A549 (cell line): ENCODE results near the gene RASL10B. TPM values are rescaled to one million over a fixed set of nuclear protein-coding genes. Genes with fewer than 3 reads are reported as not detected.
A peak's percentile ranks its signal among the peaks of the same experiment; 100 is the strongest.

ENCODE experiments used
- ATAC-seq, 2 experiments: fragments of 200-7000 bp in 1 of 2; fragments of >200 bp in 1 of 2; cut with Nextera tagmentation in 1 of 2; cut with Tn5 transposase in 1 of 2; 3 replicates each; pipeline versions ENCODE4 v1.8.0 to v1.9.1; 2018 to 2020; ENCODE audit warnings: mild to moderate bottlenecking in 1 of 2, moderate library complexity in 1 of 2
- CTCF ChIA-PET: fragments of 300-600 bp; sonication (Branson Sonifier 250); formaldehyde crosslinking; extraction: SDS; loops from one replicate; lab custom pipeline; 2021; ENCODE audit warnings: antibody characterized with exemption, inconsistent platforms; lab: Yijun Ruan, JAX
- POLR2A ChIA-PET: fragments of 350-600 bp; formaldehyde crosslinking; extraction: SDS; loops from one replicate; lab custom pipeline; 2021; ENCODE audit warnings: antibody characterized with exemption, inconsistent platforms; lab: Yijun Ruan, JAX
- DNase-seq, 2 experiments: peaks; one replicate each; pipeline versions ENCODE4 v3.0.0 to v3.0.0-alpha.2; 2011 to 2016; ENCODE audit warnings: low read depth in 1 of 2, low spot score in 1 of 2
- FAIRE-seq: peaks from 2 replicates; lab custom pipeline; 2011; peaks lifted over from hg19 to GRCh38; lab: Jason Lieb, UNC
- H3K27ac ChIP-seq, 2 experiments: fragments of >200 bp; sonication (Bioruptor Twin); formaldehyde crosslinking; 3 replicates each; pipeline ENCODE4 v1.5.1; 2016 to 2017
- H3K4me1 ChIP-seq: fragments of >200 bp; sonication (Bioruptor Twin); formaldehyde crosslinking; 3 replicates; pipeline ENCODE4 v1.6.1; 2016
- H3K4me2 ChIP-seq: fragments of >200 bp; sonication (Bioruptor Twin); formaldehyde crosslinking; 3 replicates; pipeline ENCODE4 v1.6.1; 2016
- H3K4me3 ChIP-seq: fragments of >200 bp; sonication (Bioruptor Twin); formaldehyde crosslinking; 3 replicates; pipeline ENCODE4 v1.5.1; 2016
- H3K9me3 ChIP-seq: fragments of >200 bp; sonication (Bioruptor Twin); formaldehyde crosslinking; 3 replicates; pipeline ENCODE4 v1.6.1; 2016
- BCL3 ChIP-seq: fragments of >200 bp; sonication (Bioruptor Twin); formaldehyde crosslinking; IDR thresholded peaks from 3 replicates; pipeline ENCODE4 v1.6.1; 2016
- CBX2 ChIP-seq: fragments of 200-600 bp; sonication (generic); IDR thresholded peaks from 2 replicates; pipeline ENCODE4 v1.6.1; 2016; ENCODE audit warnings: low read depth, mild to moderate bottlenecking, borderline replicate concordance
- CEBPB ChIP-seq, 2 experiments: fragments of >200 bp in 1 of 2; sonication (Bioruptor Twin) in 1 of 2; formaldehyde crosslinking in 1 of 2; IDR thresholded peaks; 2 replicates each; pipeline ENCODE4 v1.6.1; 2012 to 2016
- CHD2 ChIP-seq: fragments of 150-350 bp; IDR thresholded peaks from 2 replicates; pipeline ENCODE4 v1.6.1; 2014; ENCODE audit warnings: low read length; ENCODE audit not compliant: partially characterized antibody
- EHF ChIP-seq: fragments of 250-450 bp; sonication (Bioruptor Pico); IDR thresholded peaks from 2 replicates; pipeline ENCODE4 v1.5.0; 2020; ENCODE audit warnings: mild to moderate bottlenecking
- ELK1 ChIP-seq: fragments of 150-350 bp; IDR thresholded peaks from 2 replicates; pipeline ENCODE4 v1.6.1; 2014; ENCODE audit warnings: low read depth, mild to moderate bottlenecking, low read length
- FOSB ChIP-seq: fragments of 250-450 bp; sonication (Bioruptor Pico); IDR thresholded peaks from 2 replicates; pipeline ENCODE4 v1.5.0; 2020; ENCODE audit warnings: mild to moderate bottlenecking, moderate library complexity
- FOSL2 ChIP-seq, 2 experiments: fragments of 450-650 bp in 1 of 2; fragments of >200 bp in 1 of 2; sonication (Bioruptor Twin) in 1 of 2; formaldehyde crosslinking; IDR thresholded peaks; 2 replicates each; pipeline versions ENCODE4 v1.5.0 to v1.6.1; 2016 to 2020; ENCODE audit warnings: mild to moderate bottlenecking in 1 of 2, moderate library complexity in 1 of 2
- GATA3 ChIP-seq: IDR thresholded peaks from 2 replicates; pipeline ENCODE4 v1.6.1; 2012; ENCODE audit warnings: borderline replicate concordance
- HES2 ChIP-seq: fragments of >200 bp; sonication (Bioruptor Twin); formaldehyde crosslinking; IDR thresholded peaks from 2 replicates; pipeline ENCODE4 v1.6.1; 2016
- HEYL ChIP-seq: fragments of 250-450 bp; sonication (Bioruptor Pico); IDR thresholded peaks from 2 replicates; pipeline ENCODE4 v1.8.0; 2021; ENCODE audit warnings: mild to moderate bottlenecking, moderate library complexity
- HOXB5 ChIP-seq: fragments of 250-450 bp; sonication (Bioruptor Pico); IDR thresholded peaks from 2 replicates; pipeline ENCODE4 v1.5.0; 2020; ENCODE audit warnings: mild to moderate bottlenecking, moderate library complexity
- JUN ChIP-seq, 2 experiments: fragments of >200 bp; sonication (Bioruptor Twin); formaldehyde crosslinking; IDR thresholded peaks; 2 replicates in 1 of 2; 3 replicates in 1 of 2; pipeline ENCODE4 v1.6.1; 2016 to 2017
- MAZ ChIP-seq: fragments of 150-350 bp; IDR thresholded peaks from 2 replicates; pipeline ENCODE4 v1.6.1; 2014; ENCODE audit warnings: antibody characterized with exemption, low read depth, low read length, borderline replicate concordance
- PBX3 ChIP-seq: IDR thresholded peaks from 2 replicates; pipeline ENCODE4 v1.6.1; 2012
- POLR2A ChIP-seq: IDR thresholded peaks from 2 replicates; pipeline ENCODE4 v1.6.1; 2012; ENCODE audit warnings: mild to moderate bottlenecking, low read length
- RCOR1 ChIP-seq: fragments of 150-350 bp; IDR thresholded peaks from 2 replicates; pipeline ENCODE4 v1.6.1; 2014; ENCODE audit warnings: antibody characterized with exemption, low read length, low read depth
- RFX5 ChIP-seq: fragments of 450-650 bp; IDR thresholded peaks from 2 replicates; pipeline ENCODE4 v1.7.1; 2014; ENCODE audit warnings: antibody characterized with exemption, mild to moderate bottlenecking, moderate library complexity
- SREBF2 ChIP-seq: fragments of 450-650 bp; IDR thresholded peaks from 2 replicates; pipeline ENCODE4 v1.6.1; 2014; ENCODE audit warnings: mild to moderate bottlenecking, moderate library complexity
- ZC3H11A ChIP-seq: fragments of 450-650 bp; IDR thresholded peaks from 2 replicates; pipeline ENCODE4 v1.6.1; 2014; ENCODE audit warnings: antibody characterized with exemption, mild to moderate bottlenecking
- WGBS: methylation state at CpG from one replicate; pipeline ENCODE4 v1.1.6; 2017; ENCODE audit errors: missing lambda C conversion rate; 5-methylcytosine and 5-hydroxymethylcytosine counted together
- polyA plus RNA-seq, 4 experiments: library from polyadenylated mRNA; depleted of rRNA in 3 of 4; stranded (reverse); fragments of >200 nt; fragmentation: RNase III in 1 of 4; extraction: RNeasy Plus Mini Kit Qiagen cat#74134 plus additional on column Dnase treatment in 1 of 4; gene quantifications; 2 replicates in 3 of 4; 3 replicates in 1 of 4; pipeline ENCODE4 v1.2.3, GENCODE V29; 2011 to 2017

The RASL10B gene
- polyA plus RNA-seq, 2 of the 4 experiments (the other 2 are of a cell fraction), result 0.05 to 0.26 TPM

GRCh38 chr17:35726127-35726952 is 5.1 kb upstream of the RASL10B start:
- no peak for FAIRE-seq
- ChIA-PET POLR2A (no interaction called here), CTCF (interaction anchor here (0.8 to 27.6 kb wide), 8 partner anchors 11 to 113 kb away, joined by 3 to 377 read pairs (median 5); partner anchors contain the start of genes C17orf50, GAS2L2 and TAF15)
- Histone ChIP-seq H3K4me1 (0 out of 3 replicates have a peak, but pooled peaks cover 4% of the 10 kb centered on the region), H3K4me2 (no peak overlapping the region), H3K27ac (peak overlapping the region in 1 of 2 experiments; percentile 2; a peak in 1 of 6 replicates), H3K9me3 (no peaks in the 10 kb centered on the region), H3K4me3 (no peak overlapping the region)
- ATAC-seq, result no peak
- no peak for TF ChIP-seq HOXB5 (CRISPR knock-in tag)
- TF ChIP-seq GATA3, result no peak
- TF ChIP-seq PBX3, result no peak
- no peak for TF ChIP-seq RCOR1
- TF ChIP-seq RFX5, result no peak
- 77% methylated on average over 6 of the region's 6 CpGs for WGBS
- DNase-seq, result no peak

- no peak for DNase-seq
- no peaks in the 10 kb centered on the region for H3K9me3 ChIP-seq
- 0 out of 3 replicates have a peak, but pooled peaks cover 4% of the 10 kb centered on the region for H3K4me1 ChIP-seq
- no peak for ATAC-seq
- 95% methylated on average over 5 of the region's 5 CpGs for WGBS
- ChIA-PET POLR2A (no interaction called here), CTCF (interaction anchor here (0.6 to 27.6 kb wide), 11 partner anchors 9 to 213 kb away, joined by 3 to 377 read pairs (median 4); partner anchors contain the start of genes C17orf50, GAS2L2 and TAF15)
- no peak for TF ChIP-seq HES2
- no peak for TF ChIP-seq FOSL2 (IDR thresholded peaks at IDR 0.05)
- TF ChIP-seq FOSL2 (CRISPR knock-in tag; IDR thresholded peaks at IDR 0.05), result no peak
- no peak for TF ChIP-seq MAZ
- TF ChIP-seq JUN (IDR thresholded peaks at IDR 0.05), result no peak
- no peak for TF ChIP-seq SREBF2
- H3K4me3 ChIP-seq, result no peak overlapping the region
- H3K4me2 ChIP-seq, result no peak overlapping the region
- H3K27ac ChIP-seq, result no peak overlapping the region
- FAIRE-seq, result no peak
Observed at GRCh38 chr17:35726953-35727460, 4.4 kb upstream of the RASL10B start.

- POLR2A ChIA-PET, result no interaction called here
- CTCF ChIA-PET, result interaction anchor here (0.6 to 27.6 kb wide), 10 partner anchors 10 to 214 kb away, joined by 3 to 377 read pairs (median 4); partner anchors contain the start of genes C17orf50, GAS2L2 and TAF15
- DNase-seq (no peak), FAIRE-seq (no peak), ATAC-seq (peak; percentile 22 to 40; a peak in 2 of 6 replicates)
- 89% methylated on average over 5 of the region's 5 CpGs for WGBS
- Histone ChIP-seq H3K4me3 (no peak overlapping the region), H3K4me2 (no peak overlapping the region), H3K27ac (no peak overlapping the region), H3K9me3 (no peaks in the 10 kb centered on the region), H3K4me1 (0 out of 3 replicates have a peak, but pooled peaks cover 4% of the 10 kb centered on the region)
- TF ChIP-seq POLR2A (no peak), CEBPB (IDR thresholded peaks at IDR 0.05) (no peak), HES2 (no peak), ELK1 (no peak), EHF (CRISPR knock-in tag) (no peak), BCL3 (no peak), CBX2 (no peak), ZC3H11A (no peak), HEYL (CRISPR knock-in tag) (no peak), FOSB (CRISPR knock-in tag) (no peak), JUN (IDR thresholded peaks at IDR 0.05) (no peak), CHD2 (no peak)
Observed at GRCh38 chr17:35727635-35728034, 3.8 kb upstream of the RASL10B start.
